HepG2 (cell line): ENCODE data around the gene ANKS4B. TPM values are rescaled to one million over a fixed set of nuclear protein-coding genes. Genes with fewer than 3 reads are reported as not detected.

Source experiments
- CBX2 ChIP-seq, 2 experiments: fragments of 200-600 bp in 1 of 2; sonication (generic); formaldehyde crosslinking in 1 of 2; IDR thresholded peaks; 2 replicates each; pipeline versions ENCODE4 v1.7.0 to v1.8.1; 2018 to 2022; ENCODE audit warnings: low read depth in 2 of 2, low read length in 1 of 2, mild to moderate bottlenecking in 1 of 2, missing genetic modification reagents in 1 of 2
- CBX5 ChIP-seq: sonication (generic); formaldehyde crosslinking; IDR thresholded peaks from 2 replicates; pipeline ENCODE4 v1.4.0; 2020; ENCODE audit warnings: missing genetic modification reagents, borderline replicate concordance
- CTCF ChIP-seq: sonication (generic); formaldehyde crosslinking; IDR thresholded peaks from 2 replicates; pipeline ENCODE4 v1.5.0; 2020; ENCODE audit warnings: mild to moderate bottlenecking, missing genetic modification reagents, moderate library complexity
- KAT8 ChIP-seq: IDR thresholded peaks from 2 replicates; pipeline ENCODE4 v1.6.1; 2016; ENCODE audit warnings: missing genetic modification reagents, missing compliant biosample characterization
- KDM4B ChIP-seq: sonication (generic); formaldehyde crosslinking; IDR thresholded peaks from 2 replicates; pipeline ENCODE4 v1.4.0; 2020; ENCODE audit warnings: missing genetic modification reagents
- KMT2B ChIP-seq: IDR thresholded peaks from 2 replicates; pipeline ENCODE4 v1.6.1; 2016; ENCODE audit warnings: missing genetic modification reagents, missing compliant biosample characterization
- LBX2 ChIP-seq: sonication (generic); formaldehyde crosslinking; IDR thresholded peaks from 2 replicates; pipeline ENCODE4 v1.5.0; 2020; ENCODE audit warnings: missing genetic modification reagents, mild to moderate bottlenecking, borderline replicate concordance
- MYC ChIP-seq: sonication (generic); formaldehyde crosslinking; IDR thresholded peaks from 2 replicates; pipeline ENCODE4 v1.9.0; 2021; ENCODE audit warnings: missing genetic modification reagents, borderline replicate concordance
- NCOA1 ChIP-seq: sonication (generic); formaldehyde crosslinking; IDR thresholded peaks from 2 replicates; pipeline ENCODE4 v1.9.0; 2021; ENCODE audit warnings: missing genetic modification reagents
- REXO4 ChIP-seq: sonication (generic); formaldehyde crosslinking; IDR thresholded peaks from 2 replicates; pipeline ENCODE4 v1.8.0; 2022; ENCODE audit warnings: missing genetic modification reagents, mild to moderate bottlenecking, borderline replicate concordance
- SMYD3 ChIP-seq: sonication (generic); formaldehyde crosslinking; IDR thresholded peaks from 2 replicates; pipeline ENCODE4 v1.8.1; 2023; ENCODE audit warnings: mild to moderate bottlenecking, missing genetic modification reagents
- TERF1 ChIP-seq: sonication (generic); formaldehyde crosslinking; IDR thresholded peaks from 2 replicates; pipeline ENCODE4 v1.8.0; 2022; ENCODE audit warnings: mild to moderate bottlenecking, missing genetic modification reagents, moderate library complexity
- ZFP36L2 ChIP-seq: sonication (generic); formaldehyde crosslinking; IDR thresholded peaks from 2 replicates; pipeline ENCODE4 v1.4.0; 2020; ENCODE audit warnings: missing genetic modification reagents
- ZKSCAN5 ChIP-seq: sonication (generic); formaldehyde crosslinking; IDR thresholded peaks from 2 replicates; pipeline ENCODE4 v1.5.1; 2020; ENCODE audit warnings: mild to moderate bottlenecking, missing genetic modification reagents
- ZMYM3 ChIP-seq: sonication (generic); formaldehyde crosslinking; IDR thresholded peaks from 2 replicates; pipeline ENCODE4 v1.5.1; 2020; ENCODE audit warnings: mild to moderate bottlenecking, missing genetic modification reagents
- ZNF12 ChIP-seq: sonication (generic); formaldehyde crosslinking; IDR thresholded peaks from 2 replicates; pipeline ENCODE4 v1.5.0; 2020; ENCODE audit warnings: missing genetic modification reagents
- ZNF225 ChIP-seq: sonication (generic); formaldehyde crosslinking; IDR thresholded peaks from 2 replicates; pipeline ENCODE4 v1.4.0; 2020; ENCODE audit warnings: mild to moderate bottlenecking, missing genetic modification reagents
- ZNF496 ChIP-seq: sonication (generic); formaldehyde crosslinking; IDR thresholded peaks from 2 replicates; pipeline ENCODE4 v1.8.1; 2023; ENCODE audit warnings: mild to moderate bottlenecking, moderate library complexity, missing genetic modification reagents; ENCODE audit not compliant: insufficient replicate concordance
- ZNF513 ChIP-seq: sonication (generic); formaldehyde crosslinking; conservative IDR thresholded peaks from 2 replicates; pipeline ENCODE4 v1.5.0; 2020; ENCODE audit warnings: missing genetic modification reagents
- ZNF550 ChIP-seq: sonication (generic); formaldehyde crosslinking; IDR thresholded peaks from 2 replicates; pipeline ENCODE4 v1.4.0; 2020; ENCODE audit warnings: mild to moderate bottlenecking, missing genetic modification reagents, borderline replicate concordance
- ZNF709 ChIP-seq: sonication (generic); formaldehyde crosslinking; IDR thresholded peaks from 2 replicates; pipeline ENCODE4 v1.5.0; 2020; ENCODE audit warnings: mild to moderate bottlenecking, missing genetic modification reagents
- ZNF766 ChIP-seq: sonication (generic); formaldehyde crosslinking; IDR thresholded peaks from 2 replicates; pipeline ENCODE4 v1.5.0; 2020; ENCODE audit warnings: missing genetic modification reagents, borderline replicate concordance
- ZNF775 ChIP-seq: sonication (generic); formaldehyde crosslinking; IDR thresholded peaks from 2 replicates; pipeline ENCODE4 v1.4.0; 2020; ENCODE audit warnings: missing genetic modification reagents, mild to moderate bottlenecking, moderate library complexity, borderline replicate concordance
- ZNF792 ChIP-seq: IDR thresholded peaks from 2 replicates; pipeline ENCODE4 v1.6.1; 2016
- polyA plus RNA-seq, 8 experiments: library from polyadenylated mRNA; depleted of rRNA in 3 of 8; stranded (reverse) in 7 of 8; unstranded in 1 of 8; fragments of >200 nt; fragmentation: Illumina TruSeq in 4 of 8; extraction: Trizol in 4 of 8; gene quantifications; 2 replicates each; pipeline versions ENCODE4 v1.2.1 to v1.2.3, GENCODE V29; 2011 to 2016; ENCODE audit warnings: low read depth in 4 of 8, missing spikeins in 1 of 8, mixed read lengths in 1 of 8; ENCODE audit not compliant: insufficient read depth in 1 of 8
- total RNA-seq, 5 experiments: library from RNA; depleted of rRNA; stranded (reverse); fragments of >200 nt; fragmentation: Illumina TruSeq; extraction: Trizol; gene quantifications; 2 replicates each; pipeline ENCODE4 v1.2.3, GENCODE V29; 2016; ENCODE audit warnings: low read depth in 1 of 5
- TF ChIP-seq, protein P1 (sequence below): sonication (generic); formaldehyde crosslinking; IDR thresholded peaks from 2 replicates; pipeline ENCODE4 v1.5.0; 2020; ENCODE audit warnings: mild to moderate bottlenecking, missing genetic modification reagents

ANKS4B gene
- total and polyA plus RNA-seq, 2 of the 13 experiments (the other 11 are each of a cell fraction or from before 2014, with no cell fraction given) = 6.5 to 30.0 TPM

DNA sequence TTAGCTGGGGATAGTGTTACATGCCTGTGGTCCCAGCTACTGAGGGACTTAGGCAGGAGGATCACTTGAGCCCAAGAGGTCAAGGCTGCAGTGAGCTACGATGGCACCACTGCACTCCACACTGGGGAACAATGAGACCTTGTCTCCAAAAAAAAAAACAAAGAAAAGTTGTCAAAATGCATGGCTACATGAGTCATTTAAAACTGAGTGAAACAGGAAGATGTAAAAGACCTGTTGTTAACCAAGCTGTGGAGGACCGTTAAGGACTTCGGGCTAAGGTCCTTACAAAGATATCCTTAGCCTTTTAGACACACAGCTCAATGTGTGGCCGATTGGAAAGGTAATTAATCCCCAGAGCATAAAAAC is 47.2 kb upstream of the ANKS4B start (continued):
- TF ChIP-seq ZNF496 (no peak), ZKSCAN5 (CRISPR knock-in tag) (no peak), MYC (0 out of 2 replicates have a peak, but pooled peaks have one; percentile 33), ZNF550 (no peak), REXO4 (no peak), NCOA1 (no peak), ZNF225 (CRISPR knock-in tag) (no peak), ZFP36L2 (CRISPR knock-in tag) (no peak), ZNF766 (CRISPR knock-in tag) (peak; percentile 77; the same call in 1 of the 2 replicates), ZNF12 (CRISPR knock-in tag) (0 out of 2 replicates have a peak, but pooled peaks have one; percentile 14), ZNF792 (peak; percentile 83; the same call in 1 of the 2 replicates), KDM4B (CRISPR knock-in tag) (no peak; the same call in 1 of the 2 replicates), CBX5 (no peak), ZNF513 (CRISPR knock-in tag) (no peak), ZMYM3 (CRISPR knock-in tag) (peak; percentile 39; the same call in 1 of the 2 replicates), SMYD3 (CRISPR knock-in tag) (0 out of 2 replicates have a peak, but pooled peaks have one; percentile 33), TERF1 (no peak), KMT2B (CRISPR knock-in tag) (peak; percentile 58; the same call in 1 of the 2 replicates), CTCF (CRISPR knock-in tag) (no peak), KAT8 (CRISPR knock-in tag) (peak; percentile 71), ZNF709 (no peak), LBX2 (no peak), CBX2 (IDR thresholded peaks at IDR 0.05; ENCODE audit: low read depth, low read length) (no peak), CBX2 (CRISPR knock-in tag; IDR thresholded peaks at IDR 0.05; ENCODE audit: low read depth) (no peak), ZNF775 (no peak)
- TF ChIP-seq, protein P1, sequence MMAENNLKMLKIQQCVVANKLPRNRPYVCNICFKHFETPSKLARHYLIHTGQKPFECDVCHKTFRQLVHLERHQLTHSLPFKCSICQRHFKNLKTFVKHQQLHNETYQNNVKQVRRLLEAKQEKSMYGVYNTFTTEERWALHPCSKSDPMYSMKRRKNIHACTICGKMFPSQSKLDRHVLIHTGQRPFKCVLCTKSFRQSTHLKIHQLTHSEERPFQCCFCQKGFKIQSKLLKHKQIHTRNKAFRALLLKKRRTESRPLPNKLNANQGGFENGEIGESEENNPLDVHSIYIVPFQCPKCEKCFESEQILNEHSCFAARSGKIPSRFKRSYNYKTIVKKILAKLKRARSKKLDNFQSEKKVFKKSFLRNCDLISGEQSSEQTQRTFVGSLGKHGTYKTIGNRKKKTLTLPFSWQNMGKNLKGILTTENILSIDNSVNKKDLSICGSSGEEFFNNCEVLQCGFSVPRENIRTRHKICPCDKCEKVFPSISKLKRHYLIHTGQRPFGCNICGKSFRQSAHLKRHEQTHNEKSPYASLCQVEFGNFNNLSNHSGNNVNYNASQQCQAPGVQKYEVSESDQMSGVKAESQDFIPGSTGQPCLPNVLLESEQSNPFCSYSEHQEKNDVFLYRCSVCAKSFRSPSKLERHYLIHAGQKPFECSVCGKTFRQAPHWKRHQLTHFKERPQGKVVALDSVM = no peak
